Dedifferentiated amniotic fluid mesenchymal stem cell (primary cell): ENCODE results near the gene LPCAT4.

Experiments used
- DNase-seq: peaks from one replicate; pipeline ENCODE4 v3.0.0-alpha.2; 2016; ENCODE audit errors: extremely low spot score

LPCAT4 gene

DNA sequence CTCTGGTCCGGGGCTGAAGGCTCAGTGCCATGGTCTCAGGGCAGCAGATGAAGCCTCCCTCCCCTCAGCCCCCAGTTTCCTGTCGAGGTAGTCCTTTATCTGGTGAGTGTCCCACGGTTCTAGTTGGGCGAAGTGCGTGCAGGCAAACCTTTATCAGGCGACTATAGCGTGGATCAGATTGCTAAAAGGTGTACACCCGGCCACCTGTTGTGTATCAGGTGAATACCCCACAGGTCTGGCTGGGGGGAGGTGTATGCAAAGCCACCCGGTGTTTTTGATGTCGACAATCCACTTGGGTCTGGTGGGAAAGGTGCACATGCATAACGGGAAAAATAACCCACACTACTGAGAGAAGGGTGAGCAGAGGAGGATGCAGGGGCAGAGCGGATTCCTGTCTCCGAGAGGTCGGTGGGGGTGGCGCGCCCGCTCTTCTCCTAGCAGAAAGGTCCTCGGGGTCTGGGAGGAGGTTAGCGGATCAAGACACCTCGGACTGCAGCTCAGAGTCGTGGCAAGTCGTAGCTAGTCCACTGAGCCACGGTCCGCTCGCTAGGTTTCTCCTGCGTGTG, 29.9 kb downstream of the LPCAT4 start:
- no peak for DNase-seq

DNA sequence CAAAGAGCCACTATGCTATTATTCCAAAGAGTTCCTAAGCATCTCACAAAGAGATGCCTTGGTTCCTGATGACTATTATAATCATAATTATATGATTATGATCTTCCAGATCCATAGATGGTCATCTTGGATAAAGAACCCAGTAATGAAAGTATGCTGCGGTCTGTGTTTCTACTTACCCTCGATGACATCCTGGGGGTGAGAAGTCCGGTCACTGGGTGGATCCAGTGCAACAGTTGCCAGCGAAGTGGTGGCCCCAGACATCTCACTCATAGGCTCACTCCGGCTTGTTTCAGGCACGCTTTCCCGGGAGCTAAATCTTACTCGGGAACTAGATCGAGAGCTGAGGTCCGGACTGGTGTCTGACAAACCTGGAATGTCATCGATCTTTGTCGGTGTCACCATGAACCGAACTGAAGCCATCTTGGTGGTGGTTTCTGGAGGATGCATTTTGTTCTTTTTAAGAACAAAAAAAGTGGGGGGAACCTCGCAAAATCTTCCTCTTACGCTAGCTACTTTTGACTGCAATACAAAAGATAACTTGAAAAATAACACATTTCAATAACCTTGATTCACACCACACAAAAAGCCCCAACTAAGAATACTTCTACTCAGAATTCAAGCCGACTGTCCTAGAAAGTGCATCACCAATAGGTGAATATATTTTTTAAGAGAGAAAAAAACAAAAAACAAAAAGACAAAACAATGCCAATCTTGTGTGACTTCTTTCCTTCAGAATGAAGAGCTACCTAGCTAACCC, 30.6 kb downstream of the LPCAT4 start:
- no peak for DNase-seq

DNA sequence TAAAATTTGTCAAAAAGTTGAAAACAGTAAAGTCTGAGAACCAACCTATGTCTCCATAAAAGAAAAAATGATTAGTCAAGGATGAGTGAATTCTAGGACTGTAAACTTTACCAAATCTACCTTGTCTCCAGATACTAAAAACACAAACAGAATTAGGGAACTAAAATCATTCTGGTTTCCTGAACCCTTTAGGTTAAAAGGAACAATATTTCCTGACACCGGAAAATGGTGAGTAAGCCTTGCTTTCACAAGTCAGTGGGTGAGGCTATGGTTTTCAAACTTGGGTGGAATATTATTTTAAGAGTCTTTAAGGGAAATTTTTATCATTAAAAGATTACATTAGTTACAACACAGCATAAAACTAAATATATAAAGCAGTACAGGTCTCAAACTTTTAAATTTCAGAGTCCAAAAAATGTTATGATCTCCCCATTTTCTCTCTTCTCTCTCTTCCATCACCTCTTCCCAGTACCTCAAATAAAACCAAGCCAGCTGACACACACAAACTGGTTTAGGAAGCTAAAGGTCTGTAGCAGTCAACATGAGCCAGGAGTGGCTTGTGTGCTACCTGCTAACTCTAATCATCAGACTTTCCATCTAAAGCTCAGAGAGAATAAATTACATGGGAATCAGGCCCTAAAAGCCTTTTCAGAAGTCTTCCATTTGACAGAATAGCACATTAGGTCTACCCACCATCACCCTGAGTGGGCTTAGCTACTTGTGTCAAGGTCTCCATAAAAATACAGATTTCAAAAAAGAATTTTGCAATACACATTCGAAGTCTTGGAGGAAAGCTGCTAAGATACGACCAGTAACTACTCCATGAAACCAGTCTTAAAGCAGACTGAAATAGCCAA, 31.6 kb downstream of the LPCAT4 start:
- no peak for DNase-seq

DNA sequence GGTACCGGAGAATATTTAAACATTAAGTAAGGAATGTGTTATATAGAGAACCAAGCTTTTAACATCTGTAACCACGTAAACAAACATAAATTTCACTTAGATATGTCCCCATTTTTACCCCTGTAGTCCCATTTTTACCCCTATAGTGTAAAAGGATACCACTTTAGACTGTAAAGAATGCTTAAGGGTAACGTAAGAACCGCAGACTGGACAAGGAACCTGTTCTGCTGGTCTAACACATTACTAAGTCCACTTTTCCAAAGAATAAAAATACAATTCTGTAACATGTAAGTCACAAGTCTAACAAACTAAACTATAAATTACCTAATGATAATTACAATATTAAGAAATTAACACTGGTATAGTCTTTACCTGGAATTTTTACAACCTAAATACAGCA, 32.3 kb downstream of the LPCAT4 start:
- DNase-seq: no peak

DNA sequence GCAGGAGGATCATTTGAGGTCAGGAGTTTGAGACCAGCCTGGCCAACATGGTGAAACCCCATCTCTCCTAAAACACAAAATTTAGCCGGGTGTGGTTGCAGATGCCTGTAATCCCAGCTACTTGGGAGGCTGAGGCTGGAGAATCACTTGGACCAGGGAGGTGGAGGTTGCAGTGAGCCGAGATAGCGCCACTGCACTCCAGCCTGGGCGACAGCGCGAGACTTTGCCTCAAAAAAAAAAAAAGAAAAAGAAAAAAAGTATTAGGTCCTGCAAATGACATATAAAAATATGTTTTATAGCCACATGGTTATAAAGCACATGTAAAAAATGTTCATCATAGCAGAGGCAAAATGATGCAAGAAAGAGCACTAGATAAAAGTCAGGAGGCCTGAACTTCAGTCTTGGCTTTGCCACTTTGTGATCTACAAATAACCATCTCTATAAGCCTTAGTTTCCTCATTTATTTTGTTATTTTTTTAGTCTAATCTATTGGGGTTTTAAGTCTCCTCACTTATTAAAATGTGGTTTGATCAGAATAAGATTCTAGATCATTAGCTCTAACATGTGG, 34.4 kb downstream of the LPCAT4 start:
- DNase-seq: no peak

DNA sequence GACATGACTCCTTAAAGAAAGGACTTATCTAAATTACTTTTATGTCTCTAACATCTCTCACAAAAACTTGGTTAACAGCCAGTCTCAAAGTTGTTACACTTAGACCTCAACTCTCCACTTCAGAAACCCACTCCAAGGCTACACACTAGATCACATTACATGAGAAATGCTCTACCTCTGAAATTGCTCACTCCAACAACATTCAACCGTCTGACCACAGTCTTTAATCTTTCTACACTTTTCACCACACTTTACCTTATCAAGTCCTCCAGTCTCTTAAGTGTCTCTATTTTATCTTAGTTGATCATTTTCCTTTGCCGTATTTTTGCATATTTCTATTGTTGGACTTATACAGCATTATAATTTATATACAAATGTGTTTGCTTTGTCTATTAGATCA, 35.2 kb downstream of the LPCAT4 start:
- DNase-seq: no peak

DNA sequence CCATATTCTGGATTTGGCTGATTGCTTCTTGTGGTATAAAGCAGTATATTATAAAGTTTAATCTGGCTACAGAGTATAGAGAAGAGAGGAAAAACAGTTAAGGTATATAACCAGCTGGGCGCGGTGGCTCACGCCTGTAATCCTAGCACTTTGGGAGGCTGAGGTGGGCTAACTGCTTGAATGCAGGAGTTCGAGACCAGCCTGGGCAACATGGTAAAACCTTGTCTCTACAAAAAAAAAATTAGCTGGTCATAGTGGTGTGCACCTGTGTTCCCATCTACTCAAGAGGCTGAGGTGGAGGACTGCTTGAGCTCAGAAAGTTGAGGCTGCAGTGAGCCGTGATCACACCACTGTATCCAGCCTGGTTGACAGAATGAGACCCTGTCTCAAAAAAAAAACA, 36.7 kb downstream of the LPCAT4 start:
- no peak for DNase-seq

DNA sequence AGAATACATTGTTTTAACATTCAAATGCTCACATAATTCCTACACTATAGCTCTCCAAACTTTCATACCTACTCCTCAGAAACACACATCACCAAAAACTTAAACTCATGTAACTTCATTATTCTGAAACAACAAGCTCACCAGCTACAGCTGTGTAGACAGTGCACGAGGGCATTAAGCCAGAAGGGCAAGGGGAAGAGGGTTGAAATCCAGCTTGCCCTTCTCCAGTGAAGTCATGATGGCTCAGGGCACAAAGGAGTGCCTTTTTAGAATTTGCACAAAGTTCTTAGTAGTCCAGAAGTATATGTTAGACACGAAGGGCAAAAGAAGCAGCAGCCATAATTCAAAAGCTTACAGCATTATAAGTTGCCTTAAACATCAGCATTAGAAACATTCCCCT, 38.0 kb downstream of the LPCAT4 start:
- DNase-seq: no peak

DNA sequence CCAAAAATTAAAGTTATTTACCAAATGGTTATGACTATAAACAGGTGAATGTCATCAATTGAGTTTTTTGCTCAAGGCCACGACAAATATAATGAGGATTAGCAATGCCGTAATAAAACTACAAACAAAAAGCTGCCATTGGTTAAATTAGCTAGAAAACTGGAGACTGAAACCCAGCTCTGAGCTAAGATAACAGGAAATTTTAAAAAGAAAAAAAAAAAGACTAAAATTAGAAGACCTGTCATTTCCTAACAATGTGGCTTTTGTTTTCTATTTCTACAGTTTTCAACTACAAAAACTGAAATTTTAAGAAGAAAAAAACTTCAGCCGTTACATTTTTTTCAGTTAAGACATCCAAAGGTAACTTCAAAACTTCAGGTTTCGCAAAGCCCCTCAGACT, 39.1 kb downstream of the LPCAT4 start:
- no peak for DNase-seq

DNA sequence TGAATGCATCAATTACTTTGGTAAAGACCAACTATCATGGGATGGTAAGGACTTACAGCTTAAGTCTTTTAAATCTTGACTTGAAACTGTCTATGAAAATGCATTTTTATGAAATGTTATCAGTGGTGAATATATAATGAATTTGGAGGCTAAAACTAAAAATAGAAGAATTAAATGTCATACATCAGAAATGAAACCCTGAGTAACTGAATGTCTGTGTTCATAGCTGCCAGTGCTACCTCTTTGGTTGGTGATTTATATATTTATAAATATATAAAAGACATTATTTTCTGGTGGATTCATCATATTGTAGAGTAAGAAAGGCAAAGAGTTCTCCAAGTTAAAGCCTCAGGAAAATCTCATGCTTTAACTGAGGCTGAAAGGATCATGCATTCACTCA, 41.6 kb downstream of the LPCAT4 start:
- DNase-seq: no peak

DNA sequence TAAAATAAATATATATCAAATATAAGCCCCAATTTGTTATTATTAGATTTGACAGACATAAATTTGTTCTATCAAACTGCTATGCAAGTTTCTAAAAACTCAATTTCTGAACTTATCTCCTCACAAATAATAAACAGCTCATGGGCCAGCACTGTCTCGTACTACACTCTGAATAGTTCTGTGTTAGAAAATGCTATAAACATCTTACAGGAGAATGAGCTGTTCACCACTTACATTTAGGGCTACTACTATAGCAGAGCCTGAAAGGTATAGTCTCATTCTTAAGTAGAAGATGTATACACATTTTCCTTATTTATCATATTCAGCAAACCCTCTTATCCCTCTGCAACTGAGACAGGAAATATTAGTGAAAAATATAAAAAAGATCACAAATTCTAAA, 42.1 kb downstream of the LPCAT4 start:
- no peak for DNase-seq

DNA sequence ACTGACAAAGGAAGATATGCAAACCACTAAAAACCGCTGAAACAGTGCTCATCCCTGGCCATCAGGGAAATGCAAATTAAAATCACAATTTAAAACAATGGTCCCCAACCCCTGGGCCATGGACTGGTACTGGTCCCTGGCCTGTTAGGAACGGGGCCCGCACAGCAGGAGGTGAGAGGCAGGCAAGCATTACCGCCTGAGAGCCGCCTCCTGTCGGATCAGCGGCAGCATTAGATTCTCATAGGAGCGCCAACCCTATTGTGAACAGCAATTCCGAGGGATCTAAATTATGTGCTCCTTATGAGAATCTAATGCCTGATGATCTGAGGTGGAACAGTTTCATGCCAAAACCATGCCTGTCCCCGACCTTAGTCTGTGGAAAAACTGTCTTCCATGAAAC, 43.8 kb downstream of the LPCAT4 start:
- no peak for DNase-seq

DNA sequence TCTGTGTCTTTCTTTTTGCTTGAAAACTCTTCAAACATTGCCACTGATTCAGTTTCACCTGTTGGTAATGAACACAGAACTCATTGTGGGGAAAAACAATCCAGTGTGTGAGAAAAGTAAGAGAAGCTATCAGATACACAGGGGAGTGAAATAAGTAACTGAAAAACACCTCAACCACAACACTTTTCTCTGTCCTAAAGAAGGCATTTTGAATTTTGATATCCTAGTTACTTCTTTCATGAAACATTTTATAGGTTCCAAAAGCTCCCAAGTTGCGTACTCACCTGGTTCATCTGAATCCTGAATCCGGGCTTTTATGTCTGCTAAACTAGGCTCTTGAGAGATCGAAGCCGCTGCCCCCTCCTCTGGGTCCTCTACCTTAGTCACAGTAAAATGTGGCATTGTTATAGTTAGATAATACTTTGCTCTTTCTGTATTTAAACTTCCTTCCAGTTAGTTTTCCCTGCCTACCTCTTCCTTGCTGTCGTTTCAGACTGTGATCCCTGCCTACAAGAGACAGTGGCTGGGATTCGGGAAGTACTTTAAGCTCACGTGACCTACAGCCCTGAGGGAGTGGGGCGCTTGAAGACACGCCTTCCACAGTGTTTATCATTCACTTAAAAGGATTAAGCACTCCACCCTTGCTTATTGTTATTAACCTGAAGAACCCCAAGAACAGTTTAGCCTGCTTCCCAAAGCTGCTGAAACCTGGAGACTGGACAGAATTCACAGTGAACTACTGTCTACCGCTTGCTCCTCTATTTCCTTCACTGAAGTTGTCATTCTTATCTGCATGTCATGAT, 48.5 kb downstream of the LPCAT4 start:
- no peak for DNase-seq

DNA sequence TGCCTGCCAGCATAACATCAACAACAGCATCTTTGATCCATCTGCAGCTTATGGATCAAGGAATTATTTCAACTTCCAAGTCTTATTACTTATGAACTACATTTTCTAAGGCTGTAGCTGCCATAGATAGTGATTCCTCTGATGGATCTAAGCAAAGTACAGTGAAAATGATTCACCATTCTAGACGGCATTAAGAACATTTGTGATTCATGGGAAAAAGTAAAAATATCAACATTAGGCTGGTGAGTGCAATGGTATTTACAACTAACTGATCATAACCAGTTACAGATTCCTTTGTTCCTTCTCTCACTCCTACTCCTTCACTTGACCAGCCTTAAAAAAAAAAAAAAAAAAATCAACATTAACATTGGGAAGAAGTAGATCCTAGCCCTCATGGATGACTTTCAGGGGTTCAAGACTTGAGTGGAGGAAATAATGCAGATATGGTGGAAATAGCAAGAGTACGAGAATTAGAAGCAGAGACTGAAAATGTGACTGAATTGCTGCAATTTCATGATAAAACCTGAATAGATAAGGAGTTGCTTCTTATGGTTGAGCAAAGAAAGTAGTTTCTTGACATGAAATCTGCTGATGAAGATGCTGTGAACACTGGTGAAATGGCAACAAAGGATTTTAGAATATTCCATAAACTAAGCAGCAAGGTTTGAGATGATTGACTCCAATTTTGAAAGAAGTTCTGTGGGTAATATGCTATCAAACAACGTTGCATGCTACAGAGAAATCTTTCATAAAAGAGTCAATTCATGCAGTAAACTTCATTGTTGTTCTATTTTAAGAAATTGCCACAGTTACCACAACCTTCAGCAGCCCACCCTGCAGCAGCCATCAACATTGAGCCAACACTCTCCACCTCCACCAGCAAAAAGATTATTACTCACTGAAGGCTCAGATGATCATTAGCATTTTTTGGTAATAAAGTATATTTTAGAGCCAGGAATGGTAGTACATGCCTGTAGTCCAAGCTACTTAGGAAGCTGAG, 52.2 kb downstream of the LPCAT4 start:
- DNase-seq: no peak

DNA sequence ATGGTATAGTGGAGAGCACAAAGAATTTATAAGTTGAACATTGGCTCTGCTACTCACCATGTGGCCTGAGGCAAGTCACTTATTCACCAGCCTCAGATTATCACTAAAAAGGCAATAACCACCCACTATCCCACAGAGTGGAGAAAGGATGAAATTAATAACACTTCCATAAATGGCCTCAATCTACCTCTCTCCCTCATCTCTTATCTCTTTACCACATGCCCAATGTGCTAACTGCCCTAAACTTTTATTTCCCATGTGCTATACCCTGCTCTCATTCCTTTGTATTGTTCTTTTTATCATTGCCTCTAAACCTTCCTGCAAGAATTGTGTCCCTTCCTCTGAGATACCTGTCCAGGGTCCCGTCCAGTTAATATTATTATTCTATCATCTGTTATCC, 55.4 kb downstream of the LPCAT4 start:
- DNase-seq: no peak
